AG08396 (cell line): ENCODE results near the gene FUBP3.

Experiments
- DNase-seq: peaks from one replicate; pipeline ENCODE4 v3.0.0; 2012; ENCODE audit warnings: low spot score, mixed read lengths

FUBP3 gene

GRCh38 chr9:130607640-130608420 is 28.5 kb downstream of the FUBP3 start:
- peak; percentile 51 for DNase-seq

GRCh38 chr9:130608554-130609134 is 29.3 kb downstream of the FUBP3 start:
- no peak for DNase-seq

GRCh38 chr9:130609163-130609562 is 29.8 kb downstream of the FUBP3 start:
- no peak for DNase-seq

- no peak for DNase-seq
Observed at GRCh38 chr9:130610862-130611707, 31.7 kb downstream of the FUBP3 start.

GRCh38 chr9:130616451-130616850 is 37.1 kb downstream of the FUBP3 start:
- no peak for DNase-seq

GRCh38 chr9:130623466-130623865 is 44.1 kb downstream of the FUBP3 start:
- DNase-seq: no peak

- DNase-seq: no peak
Observed at GRCh38 chr9:130624154-130624553, 44.8 kb downstream of the FUBP3 start.

GRCh38 chr9:130626249-130626996 is 47.0 kb downstream of the FUBP3 start:
- DNase-seq: peak; percentile 48

GRCh38 chr9:130627051-130627450 is 47.7 kb downstream of the FUBP3 start:
- no peak for DNase-seq

GRCh38 chr9:130627896-130628792 is 48.8 kb downstream of the FUBP3 start:
- DNase-seq: no peak

- no peak for DNase-seq
Observed at GRCh38 chr9:130629443-130630070, 50.2 kb downstream of the FUBP3 start.

GRCh38 chr9:130630071-130630450 is 50.7 kb downstream of the FUBP3 start:
- no peak for DNase-seq

- DNase-seq: no peak
Observed at GRCh38 chr9:130630506-130631330, 51.3 kb downstream of the FUBP3 start.

GRCh38 chr9:130631331-130632080 is 52.1 kb downstream of the FUBP3 start:
- no peak for DNase-seq

GRCh38 chr9:130632081-130632710 is 52.8 kb downstream of the FUBP3 start:
- no peak for DNase-seq

GRCh38 chr9:130632841-130633240 is 53.5 kb downstream of the FUBP3 start:
- no peak for DNase-seq

- DNase-seq: no peak
Observed at GRCh38 chr9:130633336-130634190, 54.2 kb downstream of the FUBP3 start.
